GM21423 (cell line): ENCODE measurements around the gene ABHD17B.

ENCODE experiments used
- ATAC-seq: cut with Tn5 transposase; IDR thresholded peaks from one replicate; pipeline ENCODE4 v1.9.1; 2021; ENCODE audit warnings: mild to moderate bottlenecking, moderate library complexity; ENCODE audit not compliant: unreplicated experiment

ABHD17B gene

GRCh38 chr9:71822935-71823334 is 88.1 kb downstream of the ABHD17B start:
- no peak for ATAC-seq

- ATAC-seq = no peak
Measured at GRCh38 chr9:71822456-71822855, 88.5 kb downstream of the ABHD17B start.

- no peak for ATAC-seq
Measured at GRCh38 chr9:71821405-71821804, 89.6 kb downstream of the ABHD17B start.

GRCh38 chr9:71820403-71820921 is 90.5 kb downstream of the ABHD17B start:
- ATAC-seq = no peak

- no peak for ATAC-seq
Measured at GRCh38 chr9:71819115-71819739, 91.8 kb downstream of the ABHD17B start.

- no peak for ATAC-seq
Measured at GRCh38 chr9:71816916-71817451, 94.0 kb downstream of the ABHD17B start.
